ENCODE measurements around the gene CENPQ. TPM values are rescaled to one million over a fixed set of nuclear protein-coding genes. Genes with fewer than 3 reads are reported as not detected.

Gene CENPQ
- total and polyA plus RNA-seq, 2 of the 8 experiments (the other 6 are each of a cell fraction or from before 2014, with no cell fraction given): 9.4 to 19.6 TPM

DNA sequence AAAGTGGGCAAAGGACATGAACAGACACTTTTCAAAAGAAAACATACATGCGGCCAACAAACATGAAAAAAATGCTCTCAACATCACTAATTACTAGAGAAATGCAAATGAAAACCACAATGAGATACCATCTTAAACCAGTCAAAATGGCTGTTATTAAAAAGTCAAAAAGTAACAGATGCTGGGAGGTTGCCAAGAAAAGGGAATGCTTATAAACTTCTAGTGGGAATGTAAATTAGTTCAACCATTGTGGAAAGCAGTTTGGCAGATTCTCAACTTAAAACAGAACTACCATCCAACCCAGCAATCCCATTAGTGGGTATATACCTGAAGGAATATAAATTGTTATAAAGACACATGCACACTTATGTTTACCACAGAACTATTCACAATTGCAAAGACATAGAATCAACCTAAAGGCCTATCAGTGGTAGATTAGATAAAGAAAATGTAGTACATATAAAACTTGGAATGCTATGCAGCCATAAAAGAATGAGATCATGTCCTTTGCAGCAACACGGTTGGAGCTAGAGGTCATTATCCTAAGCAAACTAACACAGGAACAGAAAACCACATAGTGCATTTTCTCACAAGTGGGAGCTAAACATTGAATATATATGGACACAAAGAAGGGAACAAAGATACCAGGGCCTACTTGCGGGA lies 16.3 kb downstream of the CENPQ start:
- no peak overlapping the region for H4K5ac ChIP-seq (ENCODE audit: insufficient read length, low read depth, low read length)
- no peak overlapping the region for H2AFZ ChIP-seq (ENCODE audit: low read length)
- H3K14ac ChIP-seq (ENCODE audit: insufficient read length): no peak overlapping the region
- no peak overlapping the region for H3K27ac ChIP-seq (ENCODE audit: low read depth, low read length)
- H3K79me1 ChIP-seq (ENCODE audit: low read depth, low read length): no peaks in the 10 kb centered on the region
- no peak overlapping the region for H3K18ac ChIP-seq (ENCODE audit: extremely low read depth, low read length)
- H3K4me3 ChIP-seq (ENCODE audit: extremely low read depth in 1 of 4, insufficient read depth in 2 of 4, low read depth in 3 of 4, low read length in 4 of 4): no peak overlapping the region
- peaks cover 0 to 6% of the 10 kb centered on the region in 2 experiments; a peak in 1 of 4 replicates for H3K9me3 ChIP-seq (ENCODE audit: insufficient read depth in 2 of 2, low read depth in 1 of 2, low read length in 1 of 2)
- no peak for DNase-seq (ENCODE audit: low read depth in 1 of 2, low spot score in 2 of 2)
- no peak overlapping the region for H2BK12ac ChIP-seq (ENCODE audit: low read depth, low read length)
- no peak overlapping the region for H4K8ac ChIP-seq (ENCODE audit: extremely low read depth, insufficient read depth, low read length)
- H2AK5ac ChIP-seq (ENCODE audit: low read depth, low read length): no peak overlapping the region
- no peak overlapping the region for H2BK20ac ChIP-seq (ENCODE audit: low read length)
- H2BK5ac ChIP-seq (ENCODE audit: low read depth, low read length): no peak overlapping the region
- H3K4me2 ChIP-seq (ENCODE audit: insufficient read depth in 1 of 2, low read depth in 2 of 2, low read length in 2 of 2): no peak overlapping the region
- no peak overlapping the region for H2BK120ac ChIP-seq (replicated peaks; ENCODE audit: low read depth, low read length)
- no peak overlapping the region for H2BK15ac ChIP-seq (ENCODE audit: low read length)
- no peaks in the 10 kb centered on the region for H3K27me3 ChIP-seq (replicated peaks in 1 of 4; ENCODE audit: control insufficient read depth in 3 of 4, extremely low read depth in 1 of 4, insufficient read depth in 3 of 4, low read length in 3 of 4)
- ChIA-PET CTCF (ENCODE audit: partially characterized antibody) (no interaction called here), POLR2A (ENCODE audit: partially characterized antibody) (no interaction called here)
- H3K23ac ChIP-seq (ENCODE audit: insufficient read length): no peak overlapping the region
- H4K91ac ChIP-seq (replicated peaks; ENCODE audit: insufficient read length, low read length): no peak overlapping the region
- no peak overlapping the region for H3K4ac ChIP-seq (replicated peaks; ENCODE audit: insufficient read length, low read depth, low read length)
- no peaks in the 10 kb centered on the region for H3K4me1 ChIP-seq (replicated peaks in 1 of 4; ENCODE audit: control insufficient read depth in 3 of 4, insufficient read depth in 4 of 4, low read length in 3 of 4)
- WGBS, 2 experiments (ENCODE audit: extremely low coverage in 1 of 2, insufficient coverage in 1 of 2, insufficient read length in 1 of 2, insufficient replicate concordance in 2 of 2, low coverage in 1 of 2, low lambda C conversion rate in 2 of 2, missing lambda C conversion rate in 1 of 2): 91% methylated on average over 3 of the region's 3 CpGs; no CpG with 5 or more reads in 1 of the 2 experiments
- H3K79me2 ChIP-seq (ENCODE audit: control insufficient read depth in 1 of 2, insufficient read depth in 2 of 2, low read length in 2 of 2): no peaks in the 10 kb centered on the region
- no peak overlapping the region for H3K56ac ChIP-seq (replicated peaks; ENCODE audit: insufficient read length, low read depth, low read length)
- no peak overlapping the region for H3K9ac ChIP-seq (replicated peaks in 1 of 4; ENCODE audit: extremely low read depth in 1 of 4, low read depth in 3 of 4, low read length in 3 of 4)
- FAIRE-seq: no peak
- H4K20me1 ChIP-seq (replicated peaks in 1 of 2; ENCODE audit: control insufficient read depth in 1 of 2, insufficient read depth in 2 of 2, low read length in 2 of 2): no peaks in the 10 kb centered on the region
- H3K23me2 ChIP-seq (ENCODE audit: low read depth, low read length): no peaks in the 10 kb centered on the region
- H3K36me3 ChIP-seq (ENCODE audit: control insufficient read depth in 2 of 4, insufficient read depth in 4 of 4, low read length in 3 of 4): peaks cover 0 to 35% (median 5%) of the 10 kb centered on the region in 4 experiments; a peak in 4 of 8 replicates
- TF ChIP-seq SIRT6 (IDR thresholded peaks at IDR 0.05; ENCODE audit: low read length) (no peak), SP4 (IDR thresholded peaks at IDR 0.05; ENCODE audit: low read length) (no peak), HDAC2 (IDR thresholded peaks at IDR 0.05; ENCODE audit: borderline replicate concordance in 1 of 2, low read depth in 2 of 2, low read length in 2 of 2) (no peak), CHD2 (IDR thresholded peaks at IDR 0.05; ENCODE audit: low read length) (no peak), ASH2L (IDR thresholded peaks at IDR 0.05; ENCODE audit: low read length) (no peak), SIN3A (conservative IDR thresholded peaks at IDR 0.05 in 1 of 2, IDR thresholded peaks at IDR 0.05 in 1 of 2; ENCODE audit: low read depth in 1 of 2, low read length in 2 of 2) (no peak), CEBPB (IDR thresholded peaks at IDR 0.05; ENCODE audit: low read depth, low read length) (no peak), POU5F1 (IDR thresholded peaks at IDR 0.05; ENCODE audit: low read depth, low read length) (no peak), CHD1 (IDR thresholded peaks at IDR 0.05; ENCODE audit: low read depth, low read length) (no peak), SP2 (IDR thresholded peaks at IDR 0.05; ENCODE audit: low read length) (no peak), KDM1A (IDR thresholded peaks at IDR 0.05; ENCODE audit: borderline replicate concordance, low read length) (no peak), BACH1 (IDR thresholded peaks at IDR 0.05; ENCODE audit: low read length) (no peak), EP300 (IDR thresholded peaks at IDR 0.05; ENCODE audit: borderline replicate concordance in 1 of 2, low read depth in 2 of 2, low read length in 2 of 2) (no peak), SIX5 (IDR thresholded peaks at IDR 0.05; ENCODE audit: low read depth, low read length) (no peak)

Measured in H1 (cell line).